Transverse colon (tissue), 3 donors: ENCODE data around the gene S100A5.

Experiments used
- CTCF ChIP-seq, 5 experiments: fragments of 200-600 bp in 3 of 5; fragments of 450-650 bp in 2 of 5; sonication (generic) in 3 of 5; IDR thresholded peaks; 1 replicate in 2 of 5; 2 replicates in 3 of 5; pipeline ENCODE4 v1.5.1; 2016 to 2017; ENCODE audit warnings: antibody characterized with exemption in 5 of 5, inconsistent platforms in 3 of 5, mild to moderate bottlenecking in 2 of 5, moderate library complexity in 1 of 5
- POLR2A ChIP-seq: fragments of 450-650 bp; IDR thresholded peaks from one replicate; pipeline ENCODE4 v1.6.1; 2016; ENCODE audit warnings: antibody characterized with exemption, mild to moderate bottlenecking, moderate library complexity

GRCh38 chr1:153560241-153560640, 19.5 kb upstream of the S100A5 start:
- no peak for TF ChIP-seq CTCF (IDR thresholded peaks at IDR 0.05)
- TF ChIP-seq POLR2A: no peak
